HPDE6-E6E7 (cell line): Measurements from ENCODE around the gene TMEM63C.
A peak's percentile ranks its signal among the peaks of the same experiment; 100 is the strongest.

Experiments used
- DNase-seq: peaks from one replicate; pipeline ENCODE4 v3.0.0; 2011; ENCODE audit warnings: missing footprints; ENCODE audit errors: extremely low spot score

TMEM63C gene

DNA sequence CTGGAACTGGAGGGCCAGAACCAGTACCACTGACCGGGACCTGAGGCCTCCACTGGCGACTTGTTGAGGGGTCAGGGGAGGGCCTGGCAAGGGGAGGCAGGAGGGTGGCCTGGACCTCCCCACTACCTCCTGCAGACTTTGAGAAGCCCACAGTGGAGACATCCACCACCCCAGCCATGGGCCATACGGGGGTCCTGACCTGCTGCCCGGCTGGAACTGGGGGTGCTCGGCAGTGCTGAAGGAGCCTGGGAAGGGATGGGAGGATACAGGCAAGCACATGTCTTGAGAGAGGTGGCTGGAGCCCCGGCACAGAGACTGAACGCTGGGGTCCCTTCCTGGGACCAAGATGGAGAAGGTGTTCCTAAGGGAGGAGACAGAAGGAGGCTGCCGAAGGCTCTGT is 75.1 kb downstream of the TMEM63C start:
- DNase-seq: no peak

DNA sequence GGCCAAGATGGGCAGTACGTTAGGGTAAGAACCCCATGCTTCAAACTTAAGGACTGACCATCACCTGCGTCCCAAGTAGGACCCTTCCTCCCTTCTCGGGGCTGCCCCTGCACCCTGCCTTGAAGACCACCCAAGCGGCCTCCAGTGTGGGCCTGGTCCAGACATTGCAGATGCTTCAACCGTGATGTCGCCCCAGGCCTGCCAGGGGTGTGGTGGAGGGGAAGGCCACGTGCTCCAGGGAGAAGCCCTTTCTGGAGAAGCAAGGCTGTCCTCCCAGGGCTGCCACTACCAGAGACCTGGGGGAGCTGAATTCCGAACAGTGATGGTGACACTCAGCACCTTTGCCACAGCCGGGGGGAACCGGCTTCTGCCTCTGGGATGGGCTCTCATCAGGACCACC is 76.1 kb downstream of the TMEM63C start:
- DNase-seq: no peak

DNA sequence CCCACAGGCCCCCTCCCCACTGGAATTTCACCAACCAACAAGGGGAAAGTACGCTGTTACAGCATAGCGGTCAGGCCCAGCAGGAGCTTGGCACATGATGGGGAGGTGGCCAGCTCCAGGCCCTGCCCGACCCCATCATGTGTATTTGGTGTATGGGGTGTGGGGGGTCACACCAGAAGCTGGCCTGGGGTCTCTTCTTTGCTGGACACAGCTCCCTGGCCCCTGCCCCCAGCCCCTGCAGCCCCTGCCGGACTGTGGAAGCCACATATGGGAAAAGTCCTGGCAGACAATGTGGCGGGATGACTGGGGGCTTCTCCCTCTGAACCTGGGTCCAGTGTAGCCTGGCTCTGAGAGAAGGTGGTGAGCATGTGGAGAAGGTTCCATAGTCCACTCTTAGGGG is 77.0 kb downstream of the TMEM63C start:
- no peak for DNase-seq

DNA sequence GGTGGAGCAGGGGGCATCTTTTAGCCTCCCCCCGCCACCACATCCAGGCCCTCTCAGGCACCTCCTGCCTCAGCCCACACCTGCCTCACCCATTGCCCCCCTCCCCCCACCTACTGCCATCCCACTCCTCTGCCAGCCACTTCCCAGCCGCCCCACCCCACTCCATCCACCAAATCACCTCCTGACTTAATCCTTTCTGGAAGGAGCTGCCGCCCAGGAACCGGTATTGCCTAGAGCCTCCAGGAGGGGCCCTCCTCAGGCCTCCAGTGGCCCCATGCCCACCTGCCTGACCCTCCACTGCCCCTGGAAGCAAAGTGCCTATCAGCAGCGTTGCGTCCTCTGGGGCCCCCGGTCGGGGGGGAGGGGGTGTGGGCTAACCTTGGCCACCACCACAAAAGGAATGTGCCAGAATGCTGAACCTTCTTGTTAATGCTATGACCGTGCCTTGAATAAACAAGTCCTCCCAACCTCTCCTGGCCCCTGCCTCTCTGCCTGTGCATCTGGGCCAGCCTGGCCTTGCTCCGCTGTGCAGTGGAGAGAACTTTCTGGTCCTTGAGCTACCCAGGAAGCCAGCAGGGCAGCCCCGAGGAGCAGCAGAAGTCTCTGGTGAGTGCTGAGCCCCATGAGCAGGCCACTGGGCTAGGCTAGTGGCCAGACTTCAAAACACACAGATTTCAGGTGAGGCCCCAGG is 77.6 kb downstream of the TMEM63C start:
- DNase-seq: no peak

DNA sequence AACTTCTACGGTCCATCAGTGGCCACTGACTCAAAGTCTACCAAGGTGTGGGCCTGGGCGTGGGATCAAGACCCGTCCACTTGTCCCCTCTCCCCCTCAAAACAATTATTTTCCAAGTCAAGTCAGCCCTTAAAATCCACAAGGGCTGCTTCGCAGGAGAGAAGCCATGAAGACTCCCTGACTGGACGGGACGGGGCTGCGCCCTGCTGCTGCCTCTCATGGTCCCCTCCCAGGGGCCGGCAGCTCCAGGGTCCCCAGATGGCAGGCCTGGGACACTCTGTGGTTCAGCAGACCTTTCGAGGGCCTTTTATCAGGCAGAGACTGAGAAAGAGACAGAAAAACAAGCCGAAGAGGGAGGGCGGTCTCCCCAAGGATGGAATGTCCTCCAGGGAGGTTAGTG is 78.6 kb downstream of the TMEM63C start:
- no peak for DNase-seq

DNA sequence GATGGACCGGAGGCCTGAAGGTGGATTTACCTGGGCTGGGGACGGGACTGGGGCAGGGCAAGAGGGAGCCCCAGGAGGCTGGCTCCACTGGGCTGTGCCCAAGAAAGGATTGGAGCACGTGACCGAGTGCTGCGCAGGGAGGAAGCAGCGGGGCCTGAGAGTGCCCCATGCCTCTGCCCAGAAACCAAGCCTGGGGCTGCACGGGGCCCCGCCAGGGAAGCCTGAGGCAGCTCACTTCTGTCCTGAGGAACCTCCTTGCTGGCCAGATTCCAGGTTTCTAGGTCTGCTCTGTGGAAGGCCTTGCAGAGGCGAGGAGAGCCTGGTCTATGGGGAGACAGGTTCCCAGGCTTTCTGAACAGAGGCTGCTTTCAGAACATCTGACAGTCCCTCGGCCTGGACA is 79.0 kb downstream of the TMEM63C start:
- DNase-seq: no peak

DNA sequence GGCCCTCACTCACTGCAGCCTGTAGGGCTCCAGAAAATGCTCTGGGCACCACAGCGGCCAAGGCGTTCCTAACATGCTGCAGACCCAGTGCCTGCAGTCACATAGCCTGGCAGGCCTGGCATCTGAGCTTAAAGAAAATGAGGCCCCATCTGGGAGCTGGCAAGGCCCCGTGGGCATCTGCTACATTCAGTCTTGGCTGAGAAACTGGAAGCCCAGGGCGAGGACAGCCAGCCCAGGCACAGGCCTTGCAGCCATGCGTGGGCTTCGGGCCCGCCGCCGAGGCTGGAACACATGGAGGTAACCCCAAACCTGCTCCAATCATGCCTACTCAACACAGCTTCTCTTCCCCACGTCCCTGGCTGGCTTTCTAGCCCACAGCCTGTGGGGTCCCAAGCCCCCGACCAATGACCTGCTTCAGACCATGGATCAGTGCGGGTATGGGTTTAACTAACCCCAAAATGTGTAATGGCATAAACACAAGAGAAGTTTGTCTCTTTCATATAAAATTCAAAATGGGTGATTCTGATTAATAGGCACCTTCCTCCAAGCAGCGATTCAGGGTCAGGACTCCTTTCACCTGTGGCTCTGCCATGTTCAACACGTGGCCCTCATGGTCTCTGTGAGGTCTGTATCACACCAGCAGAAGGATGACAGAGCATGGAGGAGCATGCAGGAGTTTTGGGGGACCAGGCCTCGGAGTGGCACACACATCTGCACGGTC is 83.0 kb downstream of the TMEM63C start:
- no peak for DNase-seq

DNA sequence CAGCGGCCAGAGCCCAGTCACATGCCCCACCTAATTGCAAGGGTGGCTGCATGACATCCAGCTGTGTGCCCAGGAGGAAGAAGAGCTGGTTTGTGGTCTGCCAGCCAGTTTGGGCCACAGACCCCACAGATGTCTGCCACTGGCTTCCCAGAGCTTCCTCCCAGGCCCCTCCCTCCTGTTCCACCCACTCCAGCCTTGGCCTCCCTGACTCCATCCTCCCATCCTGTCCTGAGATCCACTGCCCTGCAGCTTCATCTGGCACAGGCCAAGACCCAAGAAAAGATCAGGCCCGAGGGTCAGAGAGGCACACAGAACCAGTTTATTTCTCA is 83.6 kb downstream of the TMEM63C start:
- no peak for DNase-seq

DNA sequence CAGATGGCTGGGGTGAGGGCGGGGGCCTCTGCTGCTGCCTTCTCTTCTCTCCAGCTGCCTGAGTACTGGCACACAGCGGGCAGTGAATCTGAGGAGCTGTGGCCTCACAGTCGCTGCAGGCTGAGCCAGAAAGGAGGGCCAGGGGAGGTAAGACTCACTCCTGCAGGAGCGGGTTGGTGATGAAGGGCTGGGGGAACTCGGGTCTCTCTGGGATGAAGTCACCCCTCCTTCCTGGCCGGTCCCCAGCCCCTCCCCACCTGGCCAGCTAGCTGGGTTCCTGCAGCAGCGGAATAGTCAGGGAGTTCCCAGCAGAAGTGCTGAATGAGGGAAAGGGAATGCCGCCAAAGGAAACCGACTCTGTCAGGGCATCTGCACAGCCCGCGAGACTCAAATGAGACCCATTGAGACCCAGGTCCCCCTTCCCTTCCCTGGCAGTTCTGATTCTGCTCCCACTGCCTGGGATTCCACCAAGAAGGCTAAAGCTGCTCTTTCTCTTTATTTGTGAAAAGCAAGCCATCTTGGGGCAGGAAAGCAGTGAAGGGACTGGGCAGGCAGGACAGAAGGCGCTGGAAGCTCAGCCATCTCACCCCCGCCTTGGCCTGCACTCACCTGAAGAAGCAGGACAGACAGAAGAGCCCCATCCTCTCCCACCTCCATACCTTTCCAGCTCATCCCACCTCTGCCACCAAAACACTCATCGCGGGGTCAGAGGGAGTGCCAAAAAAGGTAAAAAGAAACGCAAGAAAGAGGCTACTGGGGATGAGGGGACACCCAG is 84.2 kb downstream of the TMEM63C start:
- DNase-seq: no peak

DNA sequence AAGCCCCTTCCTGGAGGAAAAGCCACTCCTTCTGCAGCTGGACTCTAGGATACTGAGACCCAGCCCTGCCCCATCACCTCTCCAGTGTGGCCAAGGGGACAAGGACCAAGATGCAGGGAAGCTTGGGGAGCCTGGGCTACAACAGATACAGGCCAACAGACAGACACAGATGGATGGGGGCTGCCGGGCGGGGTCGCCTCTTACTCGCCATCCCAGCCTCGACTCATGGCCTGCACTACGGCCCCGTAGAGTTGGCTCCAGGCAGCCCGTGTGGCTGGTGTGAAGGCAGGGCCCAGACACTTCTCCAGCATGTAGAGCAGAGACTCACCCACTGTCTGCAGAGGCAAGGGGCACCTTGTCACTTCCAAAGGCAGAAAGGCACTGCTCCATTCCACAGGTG is 84.7 kb downstream of the TMEM63C start:
- no peak for DNase-seq

DNA sequence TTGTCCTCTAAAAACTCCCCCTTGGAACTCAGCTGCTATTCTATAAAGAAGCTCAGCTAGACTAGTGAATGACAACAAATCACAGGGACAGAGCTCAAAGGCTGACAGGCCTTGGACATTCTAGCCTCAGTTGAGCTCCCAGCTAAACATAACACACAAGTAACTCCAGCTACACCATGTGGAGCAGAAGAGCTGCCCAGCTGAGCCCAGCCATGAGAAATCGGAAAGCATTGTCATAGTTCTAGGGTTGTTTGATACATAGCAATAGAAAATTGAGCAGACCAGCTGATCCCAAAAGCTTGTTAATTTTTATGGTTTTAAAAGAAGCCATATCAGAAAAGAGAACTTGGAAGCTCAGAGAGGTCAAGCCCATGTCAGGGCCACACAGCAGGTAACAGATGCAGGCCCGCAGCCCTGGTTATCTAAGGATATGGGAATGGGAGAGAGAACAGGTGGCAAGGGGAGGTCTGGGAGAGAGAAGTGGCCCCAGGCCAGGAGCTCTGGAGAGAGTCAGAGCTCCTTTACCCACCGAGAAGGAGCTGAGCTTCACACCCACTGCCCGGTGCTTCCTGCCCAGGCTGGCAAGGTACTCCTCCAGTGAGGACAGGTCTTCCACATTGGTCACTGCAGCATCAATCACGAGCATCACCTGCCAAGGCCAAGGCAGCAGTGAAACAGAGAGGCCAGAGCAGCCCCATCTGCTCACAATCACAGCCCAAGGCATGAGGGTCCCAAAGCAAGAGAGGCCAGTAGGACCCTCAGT is 86.5 kb downstream of the TMEM63C start:
- no peak for DNase-seq

DNA sequence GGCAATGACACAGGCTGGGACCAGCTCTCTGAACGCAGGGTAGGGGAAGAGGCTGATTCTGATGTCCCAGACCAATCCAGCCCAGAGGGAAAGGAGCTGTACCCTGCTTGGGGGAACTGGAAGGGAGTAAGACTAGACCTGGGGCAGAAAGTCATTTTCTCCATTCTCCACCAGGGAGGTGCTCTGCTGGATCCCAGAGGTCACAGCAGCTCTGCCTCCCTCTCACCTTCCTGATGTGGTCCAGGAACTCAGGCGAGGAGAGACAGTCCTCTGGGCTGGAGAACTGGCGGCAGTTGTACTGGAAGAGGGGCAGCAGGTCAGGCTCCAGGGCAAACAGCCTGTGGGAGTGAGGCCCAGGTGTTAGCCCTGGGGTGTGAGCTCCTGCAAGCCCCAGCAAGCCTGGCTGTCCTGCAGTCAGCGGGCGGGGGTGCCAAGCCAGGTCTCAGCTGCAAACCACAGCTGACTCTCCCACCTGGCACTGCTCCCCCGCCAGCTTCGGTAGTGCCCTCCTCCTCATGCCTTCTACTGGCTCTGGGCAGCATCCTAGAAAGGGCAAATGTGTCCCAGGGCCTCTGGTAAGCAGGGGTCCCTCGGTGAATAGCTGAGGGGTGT is 87.5 kb downstream of the TMEM63C start:
- DNase-seq: peak; percentile 47

DNA sequence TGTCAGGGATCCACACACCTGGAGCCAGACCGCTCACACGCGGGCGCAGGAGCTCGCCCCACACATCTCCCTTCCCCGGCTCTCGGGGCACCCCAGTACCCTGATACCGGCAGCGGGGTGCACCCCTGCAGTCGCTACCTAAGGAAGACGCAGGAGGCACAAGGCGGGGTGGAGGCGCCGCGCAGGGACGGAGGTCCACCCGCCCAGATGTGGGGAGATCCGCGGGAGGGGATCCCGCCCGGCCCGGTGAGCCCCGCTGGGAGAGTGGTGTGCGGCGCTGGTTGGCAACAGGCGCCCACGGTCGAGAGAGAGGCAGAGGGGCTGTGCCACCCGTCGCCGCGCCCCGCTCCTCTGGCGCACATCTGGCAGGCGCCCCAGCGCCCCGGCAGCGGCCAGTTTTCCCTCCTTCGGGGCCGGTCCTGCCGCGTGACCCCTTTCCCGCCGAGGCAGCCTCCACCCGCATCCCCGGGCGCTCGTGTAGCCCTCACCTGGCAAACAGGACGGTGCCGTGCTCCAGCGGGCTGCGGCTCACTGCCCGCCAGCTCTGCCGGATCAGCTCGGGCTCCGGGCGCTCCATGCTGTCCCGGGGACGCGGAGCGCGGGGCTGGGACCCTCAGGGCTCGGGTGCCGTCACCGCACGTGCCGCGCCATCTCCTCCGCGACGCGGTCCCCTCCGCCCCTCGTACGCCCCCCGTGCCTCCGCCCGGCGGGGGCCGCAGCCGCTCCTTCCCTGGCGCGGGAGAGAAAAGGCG is 88.9 kb downstream of the TMEM63C start:
- no peak for DNase-seq

DNA sequence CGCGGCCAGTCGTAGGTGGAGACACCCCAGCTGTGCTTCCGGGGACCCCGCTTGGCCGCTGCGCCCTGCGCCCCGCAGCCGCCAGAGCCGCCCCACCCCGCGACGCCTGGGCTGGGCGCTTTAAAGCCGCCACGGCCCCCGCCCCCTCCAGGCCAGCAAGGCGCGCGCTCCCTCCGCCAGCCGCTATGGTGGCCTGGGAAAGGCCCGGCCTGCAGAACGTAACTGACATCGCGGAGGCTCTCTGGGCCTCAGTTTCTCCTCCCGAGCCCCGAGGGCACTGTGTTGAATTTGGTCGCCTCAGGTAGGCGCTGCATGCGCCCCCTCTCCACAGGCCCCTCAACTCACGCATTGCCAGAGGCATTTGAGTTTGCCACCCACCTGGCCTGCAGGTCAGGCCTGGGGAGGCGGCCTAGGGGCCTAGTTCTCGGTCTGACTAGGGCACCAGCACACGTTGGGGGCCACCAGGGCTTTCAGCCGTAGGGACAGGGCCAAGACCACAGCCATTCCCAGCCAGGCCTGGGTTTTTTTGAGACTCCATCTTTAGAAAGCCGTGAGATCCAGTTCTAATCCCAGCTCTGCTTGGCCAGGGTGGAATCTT is 89.6 kb downstream of the TMEM63C start, which contains the start of gene NGB:
NGB (minus strand) TSS at position 94 of the 598 bp plus-strand sequence. CDS start 269 bp downstream, outside the sequence.
- DNase-seq: no peak

DNA sequence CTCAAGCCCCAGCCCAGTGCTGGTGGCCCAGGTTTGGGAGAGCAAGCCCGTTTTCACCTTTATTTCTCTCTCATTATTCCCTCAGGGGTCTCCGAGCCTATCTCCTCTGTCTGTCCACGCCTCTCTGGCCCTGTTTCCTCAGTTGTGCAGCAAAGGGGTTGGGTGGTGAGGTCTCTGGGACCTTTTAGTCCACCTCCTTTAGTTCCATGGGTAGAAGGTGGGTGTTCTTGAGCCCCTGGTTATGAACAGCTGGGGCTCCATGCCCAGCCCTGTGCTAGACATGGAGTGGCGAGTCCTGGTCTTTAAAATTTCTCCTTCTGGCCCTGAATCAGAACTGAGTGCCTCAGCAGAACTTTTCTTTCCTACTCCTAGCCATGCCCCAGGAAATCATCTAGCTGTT is 90.7 kb downstream of the TMEM63C start:
- DNase-seq: no peak

DNA sequence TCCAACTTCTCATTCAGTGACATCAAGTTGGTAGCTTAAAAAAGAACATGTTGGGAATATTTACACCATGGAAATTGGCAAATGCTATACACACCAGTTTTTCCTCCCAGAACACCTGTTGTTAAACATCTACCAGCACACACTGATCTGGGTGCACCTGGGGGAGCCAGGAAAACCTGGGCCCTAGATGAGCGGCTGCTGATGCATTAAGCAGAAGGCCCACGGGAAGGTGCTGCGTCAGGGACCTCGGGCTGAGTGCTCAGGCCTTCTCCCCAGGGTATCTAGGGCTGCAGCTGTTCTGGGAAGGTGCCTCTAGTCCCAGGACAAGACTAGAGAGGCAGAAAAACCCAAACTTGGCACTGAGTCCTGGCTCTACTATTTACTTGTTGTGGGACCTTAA is 92.2 kb downstream of the TMEM63C start:
- DNase-seq: no peak

DNA sequence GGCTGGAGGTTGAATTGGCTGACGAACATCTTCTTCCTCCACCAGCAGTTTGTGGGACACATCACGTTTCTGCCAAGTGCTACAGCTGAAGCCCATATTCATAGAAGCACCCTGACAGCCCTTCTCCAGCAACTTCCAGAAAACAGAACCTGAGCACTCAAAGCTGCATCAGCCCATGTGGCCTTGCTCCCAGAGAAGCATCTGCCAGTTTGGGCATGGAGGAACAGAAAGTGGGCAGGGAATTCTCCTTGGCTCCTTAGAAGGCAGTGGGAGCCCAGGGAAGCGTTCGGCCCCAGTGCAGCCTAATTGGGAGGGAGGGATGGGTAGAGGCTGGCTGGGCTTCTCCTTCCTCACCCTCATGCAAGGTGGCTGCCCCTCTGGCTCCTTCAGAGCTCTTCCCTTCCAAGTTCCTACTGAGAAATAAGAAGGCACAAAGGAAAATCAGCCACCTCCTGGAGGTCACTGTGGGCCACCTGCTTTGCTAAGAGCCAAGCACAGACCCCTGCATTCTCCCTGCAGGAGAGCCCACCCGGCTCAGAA is 93.5 kb downstream of the TMEM63C start:
- no peak for DNase-seq

DNA sequence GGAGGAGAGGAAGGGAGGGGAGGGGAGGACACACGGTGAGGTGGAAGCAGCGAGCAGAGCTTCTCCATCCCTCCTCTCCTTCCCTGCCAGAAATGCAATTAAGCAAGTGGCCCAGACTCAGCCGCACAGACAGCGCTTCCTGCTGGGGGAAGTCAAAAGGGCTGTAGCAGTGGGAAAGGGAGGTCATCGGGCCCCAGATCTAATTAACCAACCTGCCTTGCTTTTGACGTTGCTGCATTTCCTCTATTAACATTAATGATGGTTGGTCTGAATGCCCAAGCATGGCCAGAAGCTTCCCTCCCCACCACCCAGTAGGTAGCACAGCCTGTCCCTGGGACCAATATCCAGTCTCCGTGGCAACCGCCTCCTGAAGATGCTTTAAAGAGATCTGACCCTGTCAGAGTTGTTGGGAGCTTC is 94.0 kb downstream of the TMEM63C start:
- DNase-seq: no peak

DNA sequence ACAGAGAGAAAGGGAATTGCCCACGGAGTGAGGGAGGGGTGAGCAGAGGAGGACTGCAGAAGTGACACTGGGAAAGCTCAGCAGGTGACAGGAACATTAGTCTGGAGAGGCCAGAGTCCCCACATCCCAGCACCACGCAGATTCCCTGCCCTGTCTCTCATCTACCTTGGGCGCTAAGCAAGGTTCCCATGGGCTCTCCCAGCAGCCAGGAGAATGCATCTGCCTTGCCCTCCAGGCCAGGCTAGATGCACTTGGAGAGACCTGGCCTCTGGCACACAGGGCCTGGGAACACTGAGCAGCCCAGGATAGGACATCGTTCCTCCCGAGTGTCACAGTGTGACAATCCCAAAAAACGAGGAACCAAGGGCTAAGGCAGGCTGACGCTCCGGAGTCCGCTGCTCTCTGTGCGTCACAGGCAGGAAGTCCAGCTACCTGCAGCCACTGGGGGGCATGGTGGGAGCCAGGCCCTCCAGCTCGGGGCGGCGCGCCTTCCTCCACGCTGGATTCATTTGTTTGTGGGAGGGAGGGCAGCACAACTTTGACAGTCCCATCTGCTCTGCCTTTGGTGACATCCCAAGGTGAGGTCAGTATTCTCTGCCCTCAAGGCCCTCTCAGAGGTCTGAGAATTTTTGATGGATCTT is 94.8 kb downstream of the TMEM63C start:
- DNase-seq: no peak

DNA sequence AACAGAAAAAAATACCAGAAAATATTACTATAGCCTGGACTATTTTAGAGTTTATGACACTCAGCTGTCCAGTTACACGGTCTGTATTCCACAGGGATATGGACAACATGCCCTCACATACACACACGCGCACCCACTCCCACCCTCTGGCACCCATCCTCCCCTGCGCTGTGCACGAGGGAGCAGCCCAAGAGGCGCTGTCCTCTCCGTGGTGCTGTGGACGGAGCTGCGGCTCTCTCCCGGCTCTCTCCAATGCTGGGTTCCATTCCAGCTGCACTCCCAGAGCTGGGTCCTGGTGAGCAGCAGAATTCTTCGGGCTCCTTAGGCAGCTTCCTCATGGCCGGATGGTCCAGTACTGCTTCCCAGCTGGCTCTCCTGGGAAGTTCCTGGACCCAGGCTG is 95.4 kb downstream of the TMEM63C start:
- no peak for DNase-seq
